ENCODE results near the gene SNRPD1.

GRCh38 chr18:21636769-21637168 is 24.7 kb downstream of the SNRPD1 start:
- TF ChIP-seq POLR2A (IDR thresholded peaks at IDR 0.05) = no peak
- TF ChIP-seq, protein P1, sequence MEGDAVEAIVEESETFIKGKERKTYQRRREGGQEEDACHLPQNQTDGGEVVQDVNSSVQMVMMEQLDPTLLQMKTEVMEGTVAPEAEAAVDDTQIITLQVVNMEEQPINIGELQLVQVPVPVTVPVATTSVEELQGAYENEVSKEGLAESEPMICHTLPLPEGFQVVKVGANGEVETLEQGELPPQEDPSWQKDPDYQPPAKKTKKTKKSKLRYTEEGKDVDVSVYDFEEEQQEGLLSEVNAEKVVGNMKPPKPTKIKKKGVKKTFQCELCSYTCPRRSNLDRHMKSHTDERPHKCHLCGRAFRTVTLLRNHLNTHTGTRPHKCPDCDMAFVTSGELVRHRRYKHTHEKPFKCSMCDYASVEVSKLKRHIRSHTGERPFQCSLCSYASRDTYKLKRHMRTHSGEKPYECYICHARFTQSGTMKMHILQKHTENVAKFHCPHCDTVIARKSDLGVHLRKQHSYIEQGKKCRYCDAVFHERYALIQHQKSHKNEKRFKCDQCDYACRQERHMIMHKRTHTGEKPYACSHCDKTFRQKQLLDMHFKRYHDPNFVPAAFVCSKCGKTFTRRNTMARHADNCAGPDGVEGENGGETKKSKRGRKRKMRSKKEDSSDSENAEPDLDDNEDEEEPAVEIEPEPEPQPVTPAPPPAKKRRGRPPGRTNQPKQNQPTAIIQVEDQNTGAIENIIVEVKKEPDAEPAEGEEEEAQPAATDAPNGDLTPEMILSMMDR (IDR thresholded peaks at IDR 0.05) = no peak

Data from esophagus squamous epithelium (tissue), 4 donors.